Lung (tissue), 12 donors: Measurements from ENCODE around the gene RNF225. TPM values are rescaled to one million over a fixed set of nuclear protein-coding genes. Genes with fewer than 3 reads are reported as not detected.

ENCODE experiments used
- ATAC-seq: fragments of 200-7000 bp; cut with Tn5 transposase; one replicate; pipeline ENCODE4 v1.9.1; 2020; ENCODE audit warnings: moderate number of reproducible peaks; ENCODE audit not compliant: insufficient read depth, low FRiP score
- DNase-seq, 3 donors: peaks; one replicate each; pipeline ENCODE4 v3.0.0-alpha.2; 2013 to 2017
- H3K27ac ChIP-seq, 2 donors: one replicate each; pipeline ENCODE4 v1.5.1; 2013; ENCODE audit warnings: mild to moderate bottlenecking in 2 of 2, moderate library complexity in 2 of 2, control low read depth in 1 of 2, inconsistent platforms in 1 of 2, low read depth in 1 of 2, low read length in 1 of 2
- H3K27me3 ChIP-seq, 3 donors: one replicate each; pipeline ENCODE4 v1.5.1; 2013; ENCODE audit warnings: low read length in 2 of 3; ENCODE audit not compliant: control insufficient read depth in 3 of 3, insufficient read depth in 3 of 3
- H3K36me3 ChIP-seq, 4 donors: one replicate each; pipeline ENCODE4 v1.5.1; 2013; ENCODE audit warnings: low read length in 4 of 4, mild to moderate bottlenecking in 1 of 4, moderate library complexity in 1 of 4; ENCODE audit not compliant: control insufficient read depth in 4 of 4, insufficient read depth in 4 of 4
- H3K4me1 ChIP-seq, 5 donors: one replicate each; pipeline ENCODE4 v1.5.1; 2013; ENCODE audit warnings: low read length in 5 of 5, mild to moderate bottlenecking in 2 of 5, moderate library complexity in 1 of 5; ENCODE audit not compliant: control insufficient read depth in 5 of 5, insufficient read depth in 5 of 5
- H3K4me3 ChIP-seq: one replicate; pipeline ENCODE4 v1.5.1; 2013; ENCODE audit warnings: mild to moderate bottlenecking, control low read depth, moderate library complexity
- H3K9ac ChIP-seq, 2 donors: one replicate each; pipeline ENCODE4 v1.5.1; 2013; ENCODE audit warnings: low read length in 2 of 2, control low read depth in 1 of 2; ENCODE audit not compliant: insufficient read depth in 1 of 2
- H3K9me3 ChIP-seq, 4 donors: one replicate each; pipeline ENCODE4 v1.5.1; 2013; ENCODE audit warnings: low read length in 3 of 4, mild to moderate bottlenecking in 1 of 4, moderate library complexity in 1 of 4; ENCODE audit not compliant: control insufficient read depth in 4 of 4, insufficient read depth in 3 of 4
- CTCF ChIP-seq: IDR thresholded peaks from 2 replicates; pipeline ENCODE4 v1.5.1; 2012; ENCODE audit warnings: mild to moderate bottlenecking; ENCODE audit errors: control extremely low read depth, extremely low read depth
- WGBS, 2 donors: extraction: QIAGEN DNeasy Blood & Tissue Kit; methylation state at CpG; one replicate each; pipeline ENCODE4 v1.1.7; 2013; 5-methylcytosine and 5-hydroxymethylcytosine counted together
- polyA plus RNA-seq, 2 donors: library from polyadenylated mRNA; stranded (reverse); fragments of 200-250 nt; gene quantifications; one replicate each; pipeline ENCODE4 v1.2.1, GENCODE V29; 2013
- total RNA-seq, 2 donors: library from RNA; depleted of rRNA in 1 of 2; stranded (reverse); fragments of >200 nt in 1 of 2; gene quantifications; one replicate each; pipeline ENCODE4 v1.2.1, GENCODE V29; 2014 to 2021
- donor health status: control.
- donor health status: control.
- donor health status: Bipolar disorder and iron deficiency.
- donor health status: healthy.
- donor health status: DM: yes; HTN: yes; CAD: no.

RNF225 gene
- total and polyA plus RNA-seq, 4 donors: 0.14 to 1.5 (median 0.26) TPM; not detected in 1

- 64 to 80% methylated on average over 10 of the region's 10 CpGs for WGBS, 2 donors
- DNase-seq (no peak), ATAC-seq (no peak)
- peaks cover 4 to 24% (median 13%) of the 10 kb centered on the region in 5 donors for H3K4me1 ChIP-seq
- no peak overlapping the region for H3K4me3 ChIP-seq
- H3K36me3 ChIP-seq: peaks cover 0 to 3% (median 0%) of the 10 kb centered on the region in 4 donors
- peak overlapping the region; percentile 43 to 96 for H3K27ac ChIP-seq
- no peak for TF ChIP-seq CTCF
- peak overlapping the region in 1 of 2 donors; percentile 91 for H3K9ac ChIP-seq
- no peaks in the 10 kb centered on the region for H3K27me3 ChIP-seq
- H3K9me3 ChIP-seq: no peaks in the 10 kb centered on the region
Measured at GRCh38 chr19:58406818-58407657, 11.6 kb downstream of the RNF225 start.

GRCh38 chr19:58407658-58408151 lies 12.2 kb downstream of the RNF225 start:
- ATAC-seq: no peak
- peak in 1 of 3 donors; percentile 23 for DNase-seq

GRCh38 chr19:58408152-58409009 lies 12.9 kb downstream of the RNF225 start, which contains the start of gene ZNF584:
Gene ZNF584, plus strand, starts transcription at chr19:58408649. Its CDS starts 499 bp downstream, at chr19:58409148.
- peak within 1 kb of the TSS; percentile 87 for H3K4me3 ChIP-seq
- TF ChIP-seq CTCF: no peak
- peaks cover 0 to 3% (median 0%) of the 10 kb centered on the region in 4 donors for H3K36me3 ChIP-seq
- H3K9me3 ChIP-seq: no peaks in the 10 kb centered on the region
- DNase-seq (peak; percentile 98 to 99 (median 98)), ATAC-seq (peak; percentile 96)
- peak within 1 kb of the TSS; percentile 85 to 91 for H3K9ac ChIP-seq
- 0% methylated on average over 99 to 100 of the region's 100 CpGs for WGBS, 2 donors
- H3K27ac ChIP-seq: peak within 1 kb of the TSS; percentile 92 to 96
- H3K4me1 ChIP-seq: peaks cover 4 to 22% (median 13%) of the 10 kb centered on the region in 5 donors
- no peaks in the 10 kb centered on the region for H3K27me3 ChIP-seq

More at GRCh38 chr19:58407658-58408151, 12.2 kb downstream of the RNF225 start:
- 13 to 21% methylated on average over 22 of the region's 22 CpGs for WGBS, 2 donors
- H3K9ac ChIP-seq: peak overlapping the region; percentile 85 to 91
- peaks cover 4 to 22% (median 13%) of the 10 kb centered on the region in 5 donors for H3K4me1 ChIP-seq
- peak overlapping the region; percentile 92 to 96 for H3K27ac ChIP-seq
- H3K27me3 ChIP-seq: no peaks in the 10 kb centered on the region
- peak overlapping the region; percentile 87 for H3K4me3 ChIP-seq
- H3K36me3 ChIP-seq: peaks cover 0 to 3% (median 0%) of the 10 kb centered on the region in 4 donors
- no peak for TF ChIP-seq CTCF
- H3K9me3 ChIP-seq: no peaks in the 10 kb centered on the region
